NCI-H1092 treated with DMSO at 0.1 percent for 48 hours (cell line): ENCODE measurements around the gene COQ8B.

Source experiments
- DNase-seq: peaks from one replicate; lab custom pipeline; 2025; lab: John Stamatoyannopoulos, UW

The COQ8B gene

DNA sequence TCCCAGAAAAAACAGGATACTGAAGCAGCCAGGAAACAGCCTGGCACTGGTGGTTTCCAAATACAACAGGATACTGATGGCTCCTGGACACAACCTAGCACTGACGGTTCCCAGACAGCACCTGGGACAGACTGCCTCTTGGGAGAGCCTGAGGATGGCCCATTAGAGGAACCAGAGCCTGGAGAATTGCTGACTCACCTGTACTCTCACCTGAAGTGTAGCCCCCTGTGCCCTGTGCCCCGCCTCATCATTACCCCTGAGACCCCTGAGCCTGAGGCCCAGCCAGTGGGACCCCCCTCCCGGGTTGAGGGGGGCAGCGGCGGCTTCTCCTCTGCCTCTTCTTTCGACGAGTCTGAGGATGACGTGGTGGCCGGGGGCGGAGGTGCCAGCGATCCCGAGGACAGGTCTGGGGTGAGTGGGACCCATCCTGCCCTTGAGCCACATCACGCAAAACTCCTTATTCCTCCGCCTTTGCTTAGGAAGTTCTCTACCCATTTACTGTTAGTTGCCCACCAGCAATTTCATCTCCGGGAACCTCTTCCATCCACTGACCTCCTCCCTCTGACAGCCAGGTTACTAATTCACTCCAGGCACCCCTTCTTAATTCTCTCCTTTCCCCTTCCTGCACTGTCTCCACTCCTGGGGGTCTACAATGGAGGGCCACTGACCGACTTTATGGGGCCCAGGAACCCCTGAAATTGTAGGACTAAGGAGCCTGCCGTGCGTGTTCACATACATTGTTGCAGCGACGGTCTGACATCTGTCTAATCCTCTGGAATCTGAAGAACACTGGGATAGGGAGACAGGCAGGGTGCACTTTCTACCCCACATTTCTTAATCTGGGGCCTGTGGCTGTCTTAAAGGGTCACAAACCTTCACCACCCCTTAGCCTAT lies 1.4 kb upstream of the COQ8B start:
- no peak for DNase-seq

DNA sequence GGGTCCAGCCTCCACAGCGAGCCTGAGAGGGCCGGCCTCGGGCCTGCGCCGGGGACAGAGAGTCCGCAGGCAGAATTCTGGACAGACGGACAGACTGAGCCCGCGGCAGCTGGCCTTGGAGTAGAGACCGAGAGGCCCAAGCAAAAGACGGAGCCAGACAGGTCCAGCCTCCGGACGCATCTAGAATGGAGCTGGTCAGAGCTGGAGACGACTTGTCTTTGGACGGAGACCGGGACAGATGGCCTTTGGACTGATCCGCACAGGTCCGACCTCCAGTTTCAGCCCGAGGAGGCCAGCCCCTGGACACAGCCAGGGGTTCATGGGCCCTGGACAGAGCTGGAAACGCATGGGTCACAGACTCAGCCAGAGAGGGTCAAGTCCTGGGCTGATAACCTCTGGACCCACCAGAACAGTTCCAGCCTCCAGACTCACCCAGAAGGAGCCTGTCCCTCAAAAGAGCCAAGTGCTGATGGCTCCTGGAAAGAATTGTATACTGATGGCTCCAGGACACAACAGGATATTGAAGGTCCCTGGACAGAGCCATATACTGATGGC lies 716 bp upstream of the COQ8B start:
- DNase-seq, result no peak

- no peak for DNase-seq
Measured at GRCh38 chr19:40716031-40716481, 630 bp downstream of the COQ8B start.

DNA sequence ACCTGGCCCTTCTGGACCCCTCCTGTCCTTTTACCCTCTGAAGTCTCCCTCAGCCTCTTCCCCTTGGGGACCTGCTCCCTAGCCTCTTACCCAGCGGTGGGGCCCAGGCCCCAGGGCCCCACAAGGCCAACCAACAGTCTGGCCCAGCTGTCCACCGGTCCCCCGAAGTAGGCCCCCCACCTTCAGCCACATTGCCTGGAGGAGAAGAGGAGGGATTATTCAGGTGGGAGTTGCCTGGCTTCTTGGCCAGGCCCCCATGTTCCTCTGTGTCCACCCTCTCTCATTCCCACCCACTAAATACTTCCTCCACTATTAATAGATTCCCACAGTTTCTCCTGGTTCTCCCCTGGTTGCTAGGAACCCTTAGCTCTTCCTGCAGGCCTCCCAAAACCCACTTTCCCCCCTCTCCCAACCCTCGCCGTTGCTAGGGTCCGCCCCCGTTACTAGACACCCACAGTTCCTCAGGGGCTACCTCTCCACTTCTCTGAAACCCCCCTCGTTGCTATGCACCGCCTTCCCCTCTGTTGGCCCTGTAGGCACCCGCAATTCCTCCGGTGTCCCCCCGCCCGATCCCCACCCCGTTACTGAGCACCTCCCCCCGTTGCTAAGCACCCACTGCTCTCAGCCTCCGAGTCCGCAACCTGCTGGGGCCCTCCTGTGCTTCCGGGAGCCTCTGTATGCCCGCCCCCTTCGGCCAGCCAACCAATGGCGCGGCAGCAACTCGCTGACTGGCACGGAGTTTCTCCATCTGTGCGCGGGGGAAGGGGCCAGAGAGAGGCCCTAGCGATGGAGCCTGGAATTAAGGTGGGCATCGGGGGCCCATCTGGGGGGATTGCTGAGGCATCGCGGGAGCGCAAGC lies 2.0 kb downstream of the COQ8B start:
- peak; percentile 89 for DNase-seq

GRCh38 chr19:40713939-40714338 lies 2.7 kb downstream of the COQ8B start:
- DNase-seq, result no peak

GRCh38 chr19:40709817-40710216 lies 6.9 kb downstream of the COQ8B start:
- no peak for DNase-seq

- no peak for DNase-seq
Measured at GRCh38 chr19:40707615-40708014, 9.1 kb downstream of the COQ8B start.

GRCh38 chr19:40705950-40706619 lies 10.6 kb downstream of the COQ8B start:
- no peak for DNase-seq

DNA sequence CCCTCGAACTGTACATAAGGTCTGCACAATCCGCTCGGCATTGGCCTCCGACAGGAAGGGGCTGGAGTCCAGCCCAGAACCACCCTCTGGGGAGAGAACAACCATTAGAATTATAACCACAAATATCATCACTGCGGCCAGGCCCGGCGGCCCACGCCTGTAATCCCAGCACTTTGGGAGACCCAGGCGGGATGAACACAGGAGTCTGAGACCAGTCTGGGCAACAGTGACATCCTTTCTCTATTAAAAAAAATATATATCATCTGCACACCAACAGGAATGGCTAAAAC lies 11.4 kb downstream of the COQ8B start:
- no peak for DNase-seq

GRCh38 chr19:40704491-40705361 lies 12.0 kb downstream of the COQ8B start:
- DNase-seq, result no peak

DNA sequence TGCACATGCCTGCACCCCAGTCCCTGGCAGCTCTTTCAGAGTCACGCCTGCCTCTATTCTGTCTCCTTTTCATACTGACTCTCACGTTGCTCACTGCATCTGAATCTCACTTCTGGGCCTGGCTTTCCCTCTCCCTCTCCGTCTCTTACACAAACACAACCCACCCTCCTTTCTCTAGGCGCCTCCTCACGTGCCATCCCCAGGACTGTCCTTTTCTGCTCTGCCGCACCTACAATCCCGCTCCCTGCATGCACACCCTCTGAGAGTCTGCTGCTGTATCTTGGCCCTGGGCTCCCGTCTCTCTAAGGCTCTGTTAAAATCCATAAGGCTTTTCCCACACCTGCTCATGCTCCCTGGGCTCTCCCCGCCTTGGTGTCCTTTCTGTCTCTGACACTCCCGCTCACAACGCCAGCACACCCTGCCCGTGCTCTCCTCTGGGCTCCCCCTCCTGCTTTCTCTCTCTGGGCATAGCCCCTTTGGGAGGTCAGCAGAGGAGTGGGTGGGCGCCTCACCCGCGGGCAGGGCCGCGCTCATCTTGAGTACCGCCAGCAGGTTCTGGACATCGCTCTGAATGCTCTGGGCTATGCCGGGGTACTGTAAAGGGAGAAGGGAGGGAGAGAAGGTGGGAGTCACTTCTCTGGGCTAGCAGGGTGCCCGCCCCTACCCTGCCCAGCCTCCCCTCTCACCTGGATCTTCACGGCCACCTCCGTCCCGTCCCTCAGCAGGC lies 13.5 kb downstream of the COQ8B start:
- DNase-seq, result no peak

DNA sequence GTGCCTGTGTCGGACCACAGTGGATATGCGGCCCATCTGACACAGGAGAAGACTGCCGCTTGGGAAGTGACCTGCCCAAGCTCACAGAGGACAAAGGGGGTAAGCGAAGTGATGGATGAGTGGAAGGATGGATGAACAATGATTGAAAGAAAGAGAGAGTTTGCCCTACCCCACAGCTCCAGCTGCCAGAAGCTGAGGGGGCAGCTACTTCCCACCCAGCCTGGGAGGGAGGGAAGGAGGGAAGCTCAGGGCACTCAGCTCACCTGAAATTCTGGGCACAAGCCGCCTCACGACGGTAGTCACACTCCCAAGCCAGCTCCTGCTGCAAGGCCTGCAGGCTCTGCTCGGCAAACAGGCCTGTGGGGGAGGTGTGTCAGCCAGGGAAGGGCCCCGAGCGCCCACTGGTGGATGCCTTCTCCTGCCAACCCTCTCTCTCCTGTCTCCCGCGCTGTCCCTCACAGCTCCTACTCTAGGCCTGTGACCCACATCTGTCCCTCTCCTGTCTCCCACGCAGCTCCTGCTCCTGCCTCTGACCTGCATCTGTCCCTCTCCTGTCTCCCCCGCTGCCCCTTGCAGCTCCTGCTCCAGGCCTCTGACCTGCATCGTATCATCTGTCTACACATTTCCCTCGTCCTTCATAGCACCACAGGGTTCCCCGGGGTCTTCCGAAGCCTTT lies 14.2 kb downstream of the COQ8B start:
- DNase-seq, result peak; percentile 3

GRCh38 chr19:40701758-40702157 lies 14.9 kb downstream of the COQ8B start:
- no peak for DNase-seq

DNA sequence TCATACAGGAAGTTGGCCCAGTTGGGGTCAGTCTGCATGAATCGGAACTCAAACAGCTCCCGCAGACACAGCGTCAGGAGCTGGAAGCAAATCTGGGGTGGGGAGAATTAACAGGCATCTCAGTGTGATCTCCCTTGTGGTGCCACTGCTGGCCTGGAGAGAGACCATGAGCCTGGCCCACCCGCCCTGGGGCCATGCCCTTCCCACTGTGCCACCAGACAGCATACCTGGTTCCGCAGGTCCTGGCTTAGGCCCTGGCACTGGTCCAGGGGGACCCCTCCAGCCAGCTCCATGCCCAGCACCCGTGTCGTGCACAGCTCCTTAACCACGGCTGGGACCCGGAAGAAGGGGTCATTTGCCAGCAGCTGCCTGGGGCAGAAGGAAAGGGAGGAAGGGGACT lies 16.6 kb downstream of the COQ8B start:
- DNase-seq, result no peak

DNA sequence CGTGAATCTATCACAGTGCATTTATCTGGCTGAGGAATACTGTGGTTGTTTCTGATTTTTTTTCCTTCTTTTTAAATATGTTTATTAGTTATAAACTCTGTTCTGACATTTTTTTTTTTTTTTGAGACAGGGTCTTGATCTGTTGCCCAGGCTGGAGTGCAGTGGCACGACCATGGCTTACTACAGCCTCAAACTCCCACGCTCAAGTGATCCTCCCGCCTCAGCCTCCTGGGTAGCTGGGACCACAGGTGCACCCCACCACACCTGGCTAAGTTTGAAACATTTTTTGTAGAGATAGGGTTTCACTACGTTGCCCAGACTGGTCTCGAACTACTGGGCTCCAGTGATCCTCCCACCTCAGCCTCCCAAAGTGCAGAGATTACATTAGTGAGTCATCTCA lies 19.7 kb downstream of the COQ8B start:
- DNase-seq, result no peak

- DNase-seq, result no peak
Measured at GRCh38 chr19:40695881-40696280, 20.8 kb downstream of the COQ8B start.

DNA sequence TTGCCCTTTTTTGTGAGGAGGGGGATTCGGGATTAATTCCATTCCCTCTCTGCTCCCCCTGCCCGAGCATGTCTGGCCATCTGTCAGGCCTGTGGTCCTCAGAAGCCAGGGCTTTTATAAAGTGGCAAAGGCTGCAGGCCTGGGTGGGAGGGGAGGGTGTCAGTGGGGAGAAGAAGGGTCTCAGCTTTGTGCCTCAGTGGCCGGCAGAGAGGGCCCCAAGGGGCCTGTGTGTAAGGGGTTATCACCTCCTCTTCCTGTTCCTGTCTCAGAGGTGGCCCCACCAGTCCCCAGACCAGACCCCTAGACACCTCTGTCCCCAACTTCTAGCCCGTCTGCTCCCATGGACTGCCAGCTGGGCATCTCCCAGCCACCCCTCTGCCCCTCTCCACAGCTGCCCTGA lies 22.8 kb downstream of the COQ8B start:
- DNase-seq, result no peak

DNA sequence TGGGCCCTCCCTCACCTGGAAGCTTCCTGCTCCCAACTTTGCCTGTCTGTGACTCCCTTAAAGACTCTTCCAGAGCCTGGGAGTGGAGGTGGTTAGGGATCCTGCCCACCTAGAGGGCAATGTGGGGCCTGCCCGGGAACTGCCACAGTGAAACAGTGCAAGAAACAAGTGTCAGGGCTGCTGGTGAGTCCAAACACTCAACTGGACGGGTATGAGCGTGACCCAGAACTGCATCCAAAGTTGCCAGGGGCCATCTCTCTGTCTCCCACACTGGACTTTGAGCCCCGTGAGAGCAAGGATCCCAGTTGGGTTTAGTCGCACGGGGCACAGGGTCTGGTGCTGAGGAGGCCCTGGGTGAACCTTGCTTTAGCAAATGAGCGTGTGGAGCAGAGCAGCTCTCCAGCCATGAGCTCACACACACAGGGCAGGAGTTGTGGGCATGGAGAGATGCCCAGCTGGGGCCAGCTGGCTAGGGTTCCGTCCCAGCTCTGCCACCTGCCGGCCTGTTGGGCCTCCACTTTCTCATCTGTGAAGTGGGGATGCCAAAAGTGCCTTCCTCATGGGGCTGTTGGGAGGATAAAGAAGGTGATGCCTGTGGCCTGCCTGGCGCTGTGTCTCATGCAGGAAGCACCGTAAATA lies 23.4 kb downstream of the COQ8B start:
- no peak for DNase-seq

GRCh38 chr19:40692212-40692551 lies 24.5 kb downstream of the COQ8B start:
- DNase-seq, result no peak
